ENCODE results near the gene MLF2. TPM values are rescaled to one million over a fixed set of nuclear protein-coding genes. Genes with fewer than 3 reads are reported as not detected.

Gene MLF2
- total and polyA plus RNA-seq, 2 of the 13 experiments (the other 11 are each of a cell fraction or from before 2014, with no cell fraction given) = 88.1 to 167 TPM

GRCh38 chr12:6735448-6736191 lies 17.3 kb downstream of the MLF2 start (continued):
- TF ChIP-seq KIAA2018 (CRISPR knock-in tag; IDR thresholded peaks at IDR 0.05; ENCODE audit: borderline replicate concordance) (no peak), U2AF2 (IDR thresholded peaks at IDR 0.05; ENCODE audit: low read depth, low read length) (no peak), ZFP41 (CRISPR knock-in tag; IDR thresholded peaks at IDR 0.05; ENCODE audit: borderline replicate concordance) (no peak), ZNF563 (CRISPR knock-in tag; IDR thresholded peaks at IDR 0.05) (no peak), ZNF512B (CRISPR knock-in tag; IDR thresholded peaks at IDR 0.05; ENCODE audit: borderline replicate concordance) (no peak), GPBP1L1 (CRISPR knock-in tag; IDR thresholded peaks at IDR 0.05) (no peak), SOX6 (IDR thresholded peaks at IDR 0.05) (no peak), SOX6 (CRISPR knock-in tag; IDR thresholded peaks at IDR 0.05) (no peak), RCOR2 (CRISPR knock-in tag; IDR thresholded peaks at IDR 0.05) (no peak), KAT7 (CRISPR knock-in tag; IDR thresholded peaks at IDR 0.05; ENCODE audit: borderline replicate concordance) (no peak), MTF2 (CRISPR knock-in tag; IDR thresholded peaks at IDR 0.05; ENCODE audit: borderline replicate concordance) (no peak), ZNF296 (CRISPR knock-in tag; conservative IDR thresholded peaks at IDR 0.05) (no peak), NCOA2 (CRISPR knock-in tag; IDR thresholded peaks at IDR 0.05) (no peak), KLF15 (CRISPR knock-in tag; IDR thresholded peaks at IDR 0.05; ENCODE audit: borderline replicate concordance) (no peak), ZNF12 (CRISPR knock-in tag; IDR thresholded peaks at IDR 0.05) (no peak), HNRNPUL1 (IDR thresholded peaks at IDR 0.05; ENCODE audit: low read depth, low read length) (no peak), KDM6A (CRISPR knock-in tag; IDR thresholded peaks at IDR 0.05; ENCODE audit: low read depth) (no peak), RNF2 (conservative IDR thresholded peaks at IDR 0.05; ENCODE audit: low read depth) (no peak), HOXD1 (CRISPR knock-in tag; IDR thresholded peaks at IDR 0.05) (no peak)
